Measurements from ENCODE around the gene INPP5K.

INPP5K gene

DNA sequence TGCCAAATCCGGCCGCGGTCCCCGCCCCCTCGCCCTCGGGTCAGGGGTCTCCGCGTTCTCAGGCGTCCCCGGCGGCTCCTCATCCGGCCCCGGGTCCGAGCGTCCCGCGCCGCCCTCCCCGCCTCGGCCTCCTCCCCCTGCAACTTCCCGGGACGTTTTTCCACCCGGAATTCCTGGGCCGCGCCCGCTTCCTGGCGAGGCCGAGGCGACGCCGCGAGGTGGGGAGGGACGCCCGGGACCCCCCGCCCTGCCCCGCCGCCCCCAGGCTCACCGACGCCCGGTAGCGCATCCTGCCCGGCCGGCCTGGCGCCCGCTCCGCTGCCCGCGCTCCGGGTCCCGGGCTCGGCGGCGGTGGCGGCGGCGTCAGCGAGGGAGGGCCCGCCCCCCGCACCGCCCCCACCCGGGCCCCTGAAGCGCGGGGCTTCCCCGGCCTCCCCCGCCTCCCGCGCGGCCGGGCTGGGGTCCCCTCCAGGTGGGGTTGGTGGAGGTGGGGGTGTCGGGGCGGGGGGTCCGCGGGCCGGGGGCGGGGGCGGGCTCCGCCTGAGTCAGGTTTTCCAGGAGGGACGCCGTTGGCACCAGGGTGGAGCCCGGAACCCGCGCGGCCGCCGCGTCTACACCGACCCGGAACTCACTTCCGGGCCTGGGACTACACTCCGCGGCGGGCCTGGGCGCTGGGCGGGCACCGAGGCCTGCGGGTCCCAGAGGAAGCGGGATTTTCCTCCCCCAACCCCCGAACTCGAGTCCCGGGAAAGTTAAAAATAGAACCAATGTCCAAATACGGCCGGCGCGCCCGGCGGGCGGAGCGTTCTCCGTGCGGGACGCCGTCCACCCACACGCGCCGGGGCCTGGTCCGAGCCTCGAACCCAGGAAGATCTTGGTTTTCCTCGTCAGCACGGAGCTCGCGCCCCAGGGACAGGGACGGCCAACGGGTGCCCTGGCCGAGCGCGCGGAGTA is 30.7 kb downstream of the INPP5K start:
- DNase-seq (ENCODE audit: low spot score): no peak

DNA sequence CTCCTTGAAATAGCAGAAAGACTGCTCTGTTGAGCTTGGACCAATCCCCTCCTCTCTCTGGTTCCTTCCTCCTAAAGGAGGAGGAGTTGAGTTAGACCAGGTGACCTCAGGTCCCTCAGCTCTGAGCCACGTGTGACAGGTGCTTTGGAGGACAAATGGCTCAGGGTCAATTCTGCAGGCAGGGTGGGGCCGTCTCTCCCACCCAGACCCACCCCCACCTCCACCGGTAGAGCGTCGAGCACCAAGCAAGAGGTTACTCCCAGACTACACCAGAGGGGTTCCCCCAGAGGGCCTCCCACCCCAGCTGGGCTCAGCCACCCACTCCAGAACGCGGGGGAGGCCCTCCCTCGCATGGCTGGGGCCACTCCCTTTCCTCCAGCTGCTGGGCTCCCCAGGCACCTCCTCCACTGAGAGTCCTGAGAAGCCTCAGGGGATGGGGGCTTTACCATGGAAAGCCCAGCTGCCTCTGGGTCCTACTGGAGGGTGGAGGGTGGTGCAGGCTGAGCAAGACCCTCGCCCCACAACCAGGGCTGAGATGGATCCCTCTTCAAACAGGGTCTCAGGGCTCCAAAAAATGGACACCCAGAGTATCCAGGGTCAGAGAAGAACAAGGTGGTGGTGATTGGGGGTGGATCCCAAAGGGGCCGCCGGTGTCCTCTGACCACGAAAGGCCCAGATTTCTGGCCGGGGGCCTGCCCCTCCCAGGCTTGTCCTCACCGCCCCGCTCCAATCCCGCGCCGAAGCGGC is 31.6 kb downstream of the INPP5K start:
- no peak for DNase-seq (ENCODE audit: low spot score)

DNA sequence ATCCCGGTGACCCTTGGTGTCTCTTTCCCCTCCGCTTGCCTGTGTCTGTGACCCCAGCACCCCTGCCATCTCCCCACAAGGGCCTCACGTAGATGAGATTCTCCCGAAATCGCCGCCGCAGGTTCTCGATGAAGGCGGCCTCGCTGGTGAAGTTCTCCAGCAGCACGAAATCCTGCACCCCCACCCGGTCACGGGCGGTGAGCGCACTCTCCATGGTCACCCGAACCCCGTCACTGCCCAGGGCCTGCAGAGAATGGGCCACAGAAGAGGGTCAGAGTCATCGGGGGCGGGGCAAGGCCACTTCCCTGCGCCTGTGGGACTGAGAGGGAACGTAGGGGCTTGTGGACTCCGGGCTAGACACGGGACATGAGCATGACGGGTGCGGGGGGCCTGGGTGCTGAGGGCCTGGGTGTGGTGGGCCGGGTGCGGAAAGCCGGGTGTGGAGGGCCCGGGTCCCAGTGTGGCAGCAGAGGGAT is 32.3 kb downstream of the INPP5K start:
- no peak for DNase-seq (ENCODE audit: low spot score)

DNA sequence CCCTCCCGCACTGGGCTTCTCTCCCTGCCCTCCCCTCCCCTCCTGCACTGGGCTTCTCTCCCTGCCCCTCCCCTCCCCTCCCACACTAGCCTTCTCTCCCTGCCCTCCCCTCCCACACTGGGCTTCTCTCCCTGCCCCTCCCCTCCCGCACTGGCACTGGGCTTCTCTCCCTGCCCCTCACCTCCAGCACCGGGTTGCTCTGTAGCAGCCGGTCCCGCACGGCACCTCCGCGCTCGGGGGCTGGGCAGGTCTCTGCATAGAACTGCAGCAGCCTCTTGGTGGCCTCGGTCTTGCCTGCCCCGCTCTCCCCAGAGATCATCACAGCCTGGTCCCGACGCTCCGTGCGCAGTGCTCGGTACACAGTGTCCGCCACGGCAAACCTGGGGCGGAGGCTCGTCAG is 33.7 kb downstream of the INPP5K start:
- DNase-seq (ENCODE audit: low spot score): no peak

DNA sequence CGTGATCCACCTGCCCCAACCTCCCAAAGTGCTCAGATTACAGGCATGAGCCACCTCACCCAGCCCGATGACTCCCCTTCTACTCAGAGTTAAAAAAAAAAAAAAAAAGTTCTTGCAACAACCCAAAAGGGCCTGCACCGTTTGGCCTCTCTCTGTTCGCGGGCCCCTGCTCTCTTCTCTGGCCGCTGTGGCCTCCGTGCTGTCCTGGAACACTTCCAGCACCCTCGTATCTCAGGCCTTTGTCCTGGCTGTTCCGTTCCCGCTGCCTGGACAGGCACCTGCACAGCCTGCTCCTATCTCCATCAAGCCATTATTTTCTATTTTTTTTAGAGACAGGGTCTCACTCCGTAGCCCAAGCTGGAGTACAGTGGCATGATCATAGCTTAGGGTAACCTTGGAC is 34.7 kb downstream of the INPP5K start:
- DNase-seq (ENCODE audit: low spot score): no peak

DNA sequence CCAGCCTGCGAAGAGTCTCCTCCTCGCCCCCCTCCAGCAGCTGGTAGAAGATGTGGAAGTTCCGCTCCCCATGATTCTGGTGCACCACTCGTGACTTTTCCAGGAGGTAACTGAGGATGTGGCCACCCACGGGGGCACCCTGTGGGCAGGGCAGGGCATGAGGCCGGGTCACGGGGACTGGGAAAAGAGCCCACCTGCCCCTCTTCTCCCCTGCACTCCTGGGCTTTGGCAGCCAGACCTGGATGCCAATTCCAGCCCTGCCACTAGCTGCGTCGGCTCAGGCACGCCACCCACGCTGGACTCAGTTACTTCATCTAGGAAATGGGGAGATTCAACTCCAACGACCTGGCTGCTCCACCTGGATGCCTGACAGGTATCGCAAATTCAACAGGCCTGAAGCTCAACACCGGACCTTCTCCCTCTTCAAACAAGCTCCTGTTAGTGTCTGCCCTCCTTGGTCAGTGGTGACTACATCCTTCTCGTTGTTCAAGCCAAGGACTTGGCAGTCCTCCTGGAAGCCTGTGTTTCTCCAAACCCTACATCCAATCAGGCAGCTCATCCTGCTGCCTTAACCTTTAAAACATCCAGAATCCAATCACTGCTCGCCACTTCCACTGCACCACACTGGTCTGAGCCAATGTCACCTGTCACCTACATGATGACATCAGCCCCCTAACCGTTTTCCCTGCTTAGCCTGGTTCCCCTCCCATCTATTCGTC is 35.5 kb downstream of the INPP5K start:
- DNase-seq (ENCODE audit: low spot score): no peak

DNA sequence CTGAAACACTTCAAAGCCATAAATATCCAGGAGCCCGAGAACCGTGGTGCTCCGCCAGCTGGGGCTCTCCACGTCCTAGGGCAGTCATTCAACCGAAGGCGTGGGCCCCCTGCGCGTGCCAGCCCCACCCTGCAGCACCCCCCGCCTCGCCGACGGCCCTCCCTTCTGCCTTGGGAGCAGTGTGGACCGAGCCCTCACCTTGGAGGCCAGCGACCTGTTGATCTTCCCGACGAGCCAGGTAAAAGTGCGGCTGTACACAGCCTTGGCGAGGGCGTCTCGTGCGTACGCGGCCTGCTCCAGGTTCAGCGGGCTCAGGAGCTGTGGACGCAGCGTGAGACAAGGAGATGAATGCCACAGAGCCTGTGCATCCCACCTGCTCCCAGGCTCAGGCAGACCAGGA is 38.0 kb downstream of the INPP5K start:
- no peak for DNase-seq (ENCODE audit: low spot score)

DNA sequence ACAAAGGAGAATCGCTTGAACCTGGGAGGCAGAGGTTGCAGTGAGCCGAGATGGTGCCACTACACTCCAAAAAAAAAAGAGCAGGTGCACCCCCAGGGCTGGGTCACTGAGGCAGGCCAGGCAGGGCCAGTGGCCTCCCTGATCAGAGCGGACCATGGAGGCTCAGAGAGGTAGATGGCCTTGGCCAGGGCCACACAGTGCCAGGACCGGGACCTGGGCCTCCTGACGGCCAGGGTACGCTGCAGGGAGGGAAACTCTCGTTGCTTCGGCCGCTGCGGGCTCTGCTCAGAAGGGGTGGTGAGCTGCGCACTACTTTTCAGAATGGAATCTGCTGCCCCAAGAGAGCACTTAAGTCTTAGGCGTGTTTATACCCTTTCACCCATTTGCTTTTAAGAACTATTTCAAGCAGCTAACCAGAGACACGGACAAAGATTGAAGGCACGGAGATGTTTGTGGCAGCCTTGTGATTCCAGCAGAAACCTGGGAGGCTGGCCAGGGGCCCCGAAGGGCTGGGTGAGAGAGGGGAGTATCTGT is 41.0 kb downstream of the INPP5K start:
- DNase-seq (ENCODE audit: low spot score): no peak

DNA sequence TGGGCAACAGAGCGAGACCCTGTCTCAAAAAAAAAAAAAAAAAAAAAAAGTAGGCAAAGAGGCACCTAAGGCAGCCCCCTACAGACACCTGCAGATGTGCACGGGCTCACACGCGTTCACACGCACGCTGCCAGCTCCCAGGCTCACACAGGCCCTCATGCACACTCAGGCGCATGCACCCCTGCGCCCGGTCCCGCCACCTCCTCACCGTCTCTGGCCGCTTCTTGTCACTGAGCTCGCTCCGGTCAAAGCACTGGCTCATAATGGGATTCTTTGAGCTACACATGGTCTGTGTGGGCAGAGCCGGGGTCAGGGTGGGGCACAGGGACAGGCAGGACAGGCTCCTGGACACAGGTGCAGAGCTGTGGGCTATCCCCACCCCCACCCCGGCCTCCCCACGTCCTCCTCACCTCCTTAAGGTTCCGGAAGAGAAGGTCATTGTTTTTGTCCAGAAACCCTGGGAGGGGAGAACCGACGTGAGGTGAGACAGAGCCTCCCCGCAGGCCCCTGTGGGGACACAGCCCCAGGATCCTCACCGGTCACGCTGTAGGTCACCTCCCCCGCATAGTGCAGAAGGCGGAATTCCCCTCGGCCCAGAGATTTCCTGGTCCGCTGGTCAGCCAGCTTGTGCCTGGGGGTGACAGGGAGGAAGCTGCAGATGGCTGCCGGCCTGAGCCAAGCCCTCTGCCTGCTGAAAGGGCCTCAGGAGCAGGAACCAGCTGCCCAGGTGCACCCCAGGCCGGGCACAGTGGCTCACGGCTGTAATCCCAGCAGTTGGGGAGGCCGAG is 41.8 kb downstream of the INPP5K start:
- no peak for DNase-seq (ENCODE audit: low spot score)

DNA sequence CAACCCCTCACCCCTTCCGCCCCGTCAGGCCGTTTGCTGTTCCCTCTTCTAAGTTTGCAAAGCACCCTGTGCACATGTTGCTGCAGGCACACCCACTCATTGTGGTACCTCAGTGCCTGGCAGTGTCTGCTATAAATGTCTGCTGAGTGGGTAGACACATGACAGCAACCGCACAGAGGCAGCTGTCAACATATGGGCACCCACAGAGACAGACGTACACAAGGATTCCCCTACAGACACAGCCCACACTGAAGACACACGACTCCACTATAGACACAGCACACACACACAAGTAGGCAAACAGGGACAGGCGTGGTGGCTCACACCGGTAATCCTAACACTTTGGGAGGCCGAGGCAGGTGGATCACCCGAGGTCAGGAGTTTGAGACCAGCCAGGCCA is 42.6 kb downstream of the INPP5K start:
- DNase-seq (ENCODE audit: low spot score): no peak

DNA sequence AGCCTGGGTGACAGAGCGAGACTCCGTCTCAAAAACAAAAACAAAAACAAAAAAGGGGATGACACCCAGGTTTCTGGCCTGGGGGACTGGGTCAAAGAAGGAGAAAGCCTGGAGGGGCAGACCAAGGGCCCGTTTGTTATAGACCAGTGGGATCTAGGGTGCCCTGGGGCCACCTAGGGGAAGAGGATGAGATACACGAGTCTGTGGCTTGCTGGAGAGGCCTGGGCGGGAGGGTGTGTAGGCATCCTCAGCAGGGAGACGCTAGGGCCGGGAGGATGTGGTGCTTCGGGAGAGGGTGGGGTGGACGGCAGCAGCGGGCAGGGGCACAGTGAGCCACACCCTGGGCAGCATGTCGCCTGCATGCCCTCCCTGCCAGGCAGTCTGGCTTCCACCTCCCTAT is 43.2 kb downstream of the INPP5K start:
- no peak for DNase-seq (ENCODE audit: low spot score)

DNA sequence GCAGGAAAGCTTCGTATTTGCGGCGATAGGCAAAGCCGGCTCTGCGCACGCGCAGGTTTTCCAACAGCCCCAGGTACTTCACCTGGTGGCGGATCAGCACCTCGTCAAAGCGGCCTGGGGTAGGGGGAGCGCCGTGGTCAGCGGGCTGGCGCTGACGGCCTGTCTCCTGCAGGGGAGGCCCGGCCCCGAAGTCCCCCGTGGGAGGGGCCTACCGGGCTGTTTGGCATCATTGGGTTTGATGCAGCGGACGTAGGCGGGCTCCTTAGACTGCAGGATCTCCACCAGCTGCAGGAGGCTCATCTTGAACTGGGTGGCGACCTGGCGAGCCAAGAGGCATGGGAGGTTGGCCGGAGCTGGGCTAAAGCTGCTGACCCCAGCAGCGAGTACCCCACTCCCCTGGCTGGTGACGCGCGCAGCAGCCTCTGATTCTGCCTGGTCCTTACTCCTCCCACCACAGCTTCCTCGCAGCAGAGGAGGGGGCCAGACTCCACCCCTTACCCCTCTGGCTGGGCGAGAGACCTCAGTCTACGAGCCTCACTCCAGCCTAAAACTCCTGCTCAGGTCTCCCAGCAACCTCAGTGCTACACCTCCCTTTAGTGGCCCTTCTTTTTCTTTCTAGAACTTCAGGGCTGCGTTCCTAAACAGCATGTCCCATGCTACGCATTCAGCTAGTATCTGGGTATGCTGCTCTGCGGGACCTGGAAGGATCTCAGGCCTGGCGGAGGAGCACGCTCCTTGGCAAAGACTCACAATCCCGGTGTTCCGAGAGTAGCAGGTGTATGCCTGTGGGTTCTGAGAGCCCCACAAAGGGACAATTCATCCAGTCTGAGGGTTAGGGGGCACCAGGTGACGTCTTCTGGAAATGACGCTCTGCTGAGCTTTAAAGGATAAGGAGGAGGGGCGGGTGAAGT is 44.2 kb downstream of the INPP5K start:
- no peak for DNase-seq (ENCODE audit: low spot score)

DNA sequence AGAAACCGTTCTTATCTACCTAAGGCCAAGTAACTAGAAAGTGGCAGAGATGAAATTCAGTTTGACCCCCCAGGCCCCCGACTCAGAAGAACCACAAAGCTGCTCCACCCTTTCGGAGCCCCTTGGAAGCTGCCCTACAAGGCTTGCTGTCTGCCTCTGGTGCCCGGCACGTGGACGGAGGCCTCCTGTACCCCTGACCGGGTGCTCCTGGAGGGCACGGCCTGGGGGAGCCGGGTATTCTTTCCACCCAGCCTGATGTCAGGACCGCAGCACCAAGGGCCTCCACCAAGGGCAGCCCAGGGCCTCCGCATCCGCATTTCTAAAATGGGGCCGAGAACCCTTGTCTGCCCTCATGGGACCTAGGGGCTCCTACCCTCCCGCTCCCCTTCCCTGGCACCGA is 44.9 kb downstream of the INPP5K start:
- DNase-seq (ENCODE audit: low spot score): no peak

DNA sequence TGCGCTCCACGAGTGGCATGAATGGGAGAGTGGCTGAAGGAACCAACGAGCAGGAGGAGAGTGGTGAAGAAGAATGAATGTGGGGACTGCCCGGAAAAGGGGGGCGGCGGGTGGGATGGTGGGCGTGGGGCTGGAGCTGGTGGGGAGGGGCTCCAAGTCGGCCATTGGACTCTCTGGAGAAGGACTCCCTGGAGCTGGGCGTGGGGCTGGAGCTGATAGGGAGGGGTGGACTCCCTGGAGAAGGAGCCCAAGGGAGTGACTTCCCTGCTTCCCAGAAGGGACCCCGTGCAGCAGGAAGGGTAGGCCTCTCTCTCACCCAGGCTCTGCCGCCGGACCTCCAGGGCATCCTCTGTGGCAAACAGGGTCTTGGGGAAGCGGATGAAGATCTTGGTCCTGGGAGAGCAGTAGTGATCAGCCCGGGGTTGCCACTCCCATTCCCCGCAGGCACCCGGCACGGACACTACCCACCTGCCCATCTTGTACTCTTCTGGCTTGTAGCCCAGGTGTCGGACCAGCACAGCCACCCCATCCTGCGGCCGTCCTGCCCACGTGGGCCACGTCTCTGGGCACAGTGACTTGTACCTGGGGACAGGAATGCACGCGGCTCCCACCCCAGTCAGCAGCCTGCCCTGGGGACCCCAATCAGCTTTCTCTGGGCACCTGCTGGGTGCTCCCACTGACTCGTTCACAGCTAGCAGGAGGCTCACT is 45.5 kb downstream of the INPP5K start:
- DNase-seq (ENCODE audit: low spot score): no peak

DNA sequence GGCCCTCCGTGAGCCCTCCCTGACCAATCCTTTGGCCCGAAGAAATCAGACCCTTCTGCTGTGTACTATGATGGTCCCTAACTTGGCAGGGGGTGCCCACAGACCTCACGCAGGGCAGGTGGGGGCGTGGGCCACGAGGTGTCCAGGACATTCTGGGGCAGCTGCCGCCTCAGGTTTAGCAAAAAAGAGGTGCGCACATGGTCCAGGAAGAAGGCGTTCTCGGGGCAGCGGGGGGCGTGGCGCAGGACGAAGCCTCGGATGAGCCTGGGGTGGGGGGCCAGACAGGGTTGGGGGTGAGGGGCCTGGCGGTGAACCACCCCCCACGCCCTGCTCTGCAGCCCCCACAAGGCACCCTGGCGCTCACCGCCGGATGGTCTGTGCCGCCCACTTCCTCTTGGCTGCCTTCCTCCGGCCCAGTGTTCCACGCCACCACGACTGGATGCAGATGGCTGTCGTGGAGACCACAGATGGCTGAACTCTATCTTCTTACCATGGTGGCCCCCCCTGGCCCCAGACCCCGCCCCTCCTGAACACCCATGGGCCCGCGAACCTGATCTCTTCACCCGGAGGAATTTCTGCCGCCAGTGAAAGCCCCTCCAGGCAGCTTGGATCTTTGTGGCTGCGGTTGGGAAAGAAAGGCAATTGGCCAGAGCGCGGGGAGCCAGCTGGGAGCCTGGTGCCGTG is 46.2 kb downstream of the INPP5K start:
- no peak for DNase-seq (ENCODE audit: low spot score)

DNA sequence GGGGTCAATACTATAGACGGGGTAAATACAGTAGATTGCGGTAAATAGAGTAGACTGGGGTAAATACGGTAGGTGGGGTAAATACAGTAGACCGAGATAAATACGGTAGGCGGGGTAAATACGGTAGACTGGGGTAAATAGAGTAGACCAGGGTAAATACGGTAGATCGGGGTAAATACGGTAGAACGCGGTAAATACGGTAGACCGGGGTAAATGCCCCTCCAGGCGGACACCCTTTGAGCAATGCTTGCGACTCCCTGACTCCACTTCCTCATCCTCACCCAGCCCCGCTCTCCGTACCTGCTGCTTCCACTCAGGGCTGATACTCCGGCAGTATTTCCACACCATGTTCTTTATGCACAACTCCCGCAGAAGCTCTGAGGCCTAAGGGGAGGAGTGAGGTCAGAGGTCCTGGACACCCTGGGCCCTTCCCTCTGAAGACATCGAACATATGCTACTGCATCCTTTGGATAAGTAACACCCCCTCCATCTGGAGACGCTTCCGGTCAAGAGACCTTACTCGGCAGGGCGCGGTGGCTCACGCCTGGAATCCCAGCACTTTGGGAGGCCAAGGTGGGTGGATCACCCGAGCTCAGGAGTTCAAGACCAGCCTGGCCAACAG is 47.1 kb downstream of the INPP5K start:
- no peak for DNase-seq (ENCODE audit: low spot score)

DNA sequence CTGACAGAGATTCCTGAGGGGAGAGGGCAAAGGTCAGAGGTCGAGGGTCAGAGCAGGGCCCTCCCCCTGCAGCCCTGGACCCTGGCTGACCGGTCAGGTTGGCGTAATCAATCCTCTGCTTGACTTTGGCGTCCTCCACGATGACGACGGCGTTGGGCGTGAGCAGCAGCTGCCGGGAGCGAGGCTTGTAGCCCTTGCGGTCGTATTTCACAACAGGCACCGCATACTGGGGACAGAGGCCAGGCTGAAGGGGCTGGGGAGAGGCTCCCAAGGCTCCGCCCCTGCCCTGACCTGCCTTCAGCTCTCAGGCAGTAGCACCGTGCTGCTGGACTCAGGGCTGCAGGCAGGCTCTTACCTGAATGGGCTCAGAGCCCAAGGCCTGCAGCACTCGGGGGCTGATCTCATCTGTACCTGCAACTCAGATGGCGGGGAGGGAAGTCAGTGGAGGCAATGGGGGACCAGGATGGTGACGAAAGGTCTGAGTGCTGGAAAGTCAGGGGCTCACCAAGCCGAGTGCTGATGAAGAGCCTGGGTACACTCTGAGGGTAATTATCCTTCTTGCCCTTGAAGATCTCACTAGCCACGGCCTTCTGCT is 48.4 kb downstream of the INPP5K start:
- no peak for DNase-seq (ENCODE audit: low spot score)

DNA sequence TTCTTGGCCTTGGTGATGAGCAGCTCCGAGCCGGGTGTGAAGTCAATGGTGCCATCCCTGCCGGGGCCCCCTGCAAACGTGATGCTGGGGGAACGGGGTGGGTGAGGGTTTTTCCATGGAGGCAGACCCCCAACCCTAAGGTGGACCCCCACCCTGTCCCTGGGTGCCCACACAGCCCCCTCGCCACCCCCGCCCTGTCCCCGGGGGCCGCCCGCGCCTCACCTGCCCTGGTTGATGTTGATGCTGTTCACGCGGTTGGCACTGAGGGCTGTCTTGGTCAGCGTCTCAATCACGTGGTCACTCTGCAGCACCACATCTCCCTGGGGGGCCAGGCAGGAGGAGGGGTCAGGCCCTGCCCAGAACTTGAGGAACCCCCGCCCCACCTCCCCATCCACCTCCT is 49.2 kb downstream of the INPP5K start:
- DNase-seq (ENCODE audit: low spot score): no peak

All from COLO829 (cell line).